OCI-LY7 (cell line): ENCODE results near the gene ALDH1A2.

ENCODE experiments used
- CTCF ChIP-seq: fragments of 200-600 bp; sonication (generic); conservative IDR thresholded peaks from 2 replicates; pipeline ENCODE4 v1.5.1; 2014; ENCODE audit warnings: mild to moderate bottlenecking, antibody characterized with exemption, low read length, moderate library complexity, mixed read lengths
- EZH2phosphoT487 ChIP-seq: fragments of 200-600 bp; sonication (generic); IDR thresholded peaks from 2 replicates; pipeline ENCODE4 v1.6.1; 2018; ENCODE audit warnings: low read depth, borderline replicate concordance, mild to moderate bottlenecking, mixed run types, antibody characterized with exemption, low read length, moderate library complexity, mixed read lengths

- TF ChIP-seq CTCF (no peak), EZH2phosphoT487 (no peak)
Measured at GRCh38 chr15:58053315-58054153, 12.0 kb downstream of the ALDH1A2 start.
